ENCODE measurements around the gene ADAM33. TPM values are rescaled to one million over a fixed set of nuclear protein-coding genes. Genes with fewer than 3 reads are reported as not detected.

The ADAM33 gene
- polyA plus RNA-seq, 1 donor from 2014 or later: not detected

DNA sequence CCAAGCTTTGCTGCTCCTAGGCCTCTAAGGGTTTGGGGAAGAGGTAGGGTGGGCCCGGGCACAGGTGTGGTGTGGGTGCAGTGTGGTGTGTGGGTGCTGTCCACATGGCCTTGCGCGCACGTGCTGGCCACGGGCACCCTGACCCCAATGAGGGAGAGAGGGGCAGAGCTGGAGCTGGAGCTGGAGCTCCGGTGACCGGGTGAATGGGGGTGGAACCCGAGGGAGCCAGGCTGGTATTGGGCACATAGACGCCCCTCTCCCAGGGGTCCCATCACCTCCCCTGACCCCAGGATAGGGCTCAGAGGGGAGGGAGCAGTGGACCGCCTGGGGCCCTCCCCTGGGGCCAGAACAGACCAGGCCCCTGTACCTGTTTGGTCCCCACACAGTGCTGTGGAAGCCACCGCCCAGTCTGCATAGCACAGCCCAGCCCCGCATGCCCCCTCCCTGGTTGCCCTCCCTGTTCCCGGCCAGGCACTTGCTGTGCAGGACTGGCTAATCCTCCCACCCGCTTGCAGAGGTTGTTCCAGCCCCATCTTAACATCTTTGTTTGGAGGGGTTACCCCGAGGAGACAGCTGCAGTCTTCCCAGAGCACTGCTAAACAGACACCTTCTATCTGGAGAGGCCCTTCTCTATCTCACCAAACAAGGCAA, 984 bp downstream of the ADAM33 start:
- Histone ChIP-seq H3K9me3 (ENCODE audit: low read length) (no peaks in the 10 kb centered on the region), H3K4me2 (ENCODE audit: low read length) (no peak overlapping the region), H3K4me3 (ENCODE audit: low read length) (no peak overlapping the region), H3K79me2 (replicated peaks; ENCODE audit: insufficient read depth, low read length) (no peaks in the 10 kb centered on the region), H4K20me1 (ENCODE audit: insufficient read depth) (no peaks in the 10 kb centered on the region), H3F3A (ENCODE audit: insufficient read depth, low read length, poor library complexity, severe bottlenecking) (no peaks in the 10 kb centered on the region), H3K27me3 (ENCODE audit: insufficient read depth, low read depth, low read length) (peaks cover 17% of the 10 kb centered on the region), H3K9me2 (ENCODE audit: insufficient read depth, low read length) (no peaks in the 10 kb centered on the region), H3K27ac (ENCODE audit: low read length) (no peak overlapping the region), H3K9ac (ENCODE audit: low read length) (no peak overlapping the region), H3K36me3 (ENCODE audit: insufficient read depth, low read length) (no peaks in the 10 kb centered on the region), H2AFZ (ENCODE audit: low read depth, low read length) (no peak overlapping the region)
- TF ChIP-seq TAF1 (IDR thresholded peaks at IDR 0.05; ENCODE audit: low read depth) (no peak), SMC3 (conservative IDR thresholded peaks at IDR 0.05; ENCODE audit: poor library complexity) (no peak), EZH2 (IDR thresholded peaks at IDR 0.05; ENCODE audit: borderline replicate concordance, insufficient read depth, low read length, poor library complexity, severe bottlenecking) (no peak), POLR2AphosphoS5 (IDR thresholded peaks at IDR 0.05) (no peak)

DNA sequence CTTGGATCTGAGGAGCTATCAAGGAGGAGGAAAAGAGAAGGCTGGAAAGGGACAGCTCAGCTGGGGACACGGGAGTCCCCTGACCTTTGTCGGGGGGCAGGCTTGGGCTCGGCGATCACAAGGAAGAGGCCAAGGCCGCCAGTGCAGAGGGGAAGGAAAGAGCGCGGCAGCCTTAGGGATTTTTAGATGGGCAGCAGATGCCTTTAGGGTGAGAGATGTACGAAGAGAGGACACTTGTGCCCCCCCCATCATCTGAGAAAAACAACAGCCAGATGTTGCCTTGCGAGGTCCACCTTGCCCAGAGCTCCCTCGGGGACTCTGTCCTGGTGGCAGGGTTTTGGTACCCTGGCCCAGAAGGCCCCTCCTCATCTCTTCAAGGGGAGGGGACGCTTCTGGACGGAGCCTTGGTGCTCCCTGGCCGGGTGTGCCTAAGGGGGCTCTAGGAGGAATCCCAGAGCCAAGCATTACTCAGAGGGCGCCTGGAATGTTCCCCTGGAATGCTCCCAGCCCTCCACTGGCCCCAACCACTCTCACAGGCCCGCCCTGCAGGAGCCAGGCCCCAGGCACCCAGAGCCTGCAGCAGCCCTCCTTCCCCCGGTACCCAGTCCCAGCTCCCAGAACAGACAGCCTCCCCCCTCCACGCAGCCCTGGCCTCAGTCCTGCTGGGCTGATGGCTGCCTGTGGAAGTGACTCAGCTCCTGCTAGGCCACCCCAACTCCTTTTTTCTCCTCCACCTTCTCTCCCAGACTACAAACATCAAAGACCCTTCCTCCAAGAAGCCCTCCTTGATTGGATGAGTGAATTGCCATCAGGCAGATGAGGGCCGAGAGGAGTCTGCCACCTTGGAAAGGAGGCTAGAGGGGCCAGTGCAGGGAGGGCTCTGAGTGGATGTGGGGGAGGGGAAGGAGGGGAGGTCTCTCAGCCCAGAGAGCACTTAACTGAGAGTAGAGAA, 1.8 kb downstream of the ADAM33 start:
- Histone ChIP-seq H3K4me3 (ENCODE audit: low read length) (no peak overlapping the region), H3K36me3 (ENCODE audit: insufficient read depth, low read length) (no peaks in the 10 kb centered on the region), H2AFZ (ENCODE audit: low read depth, low read length) (no peak overlapping the region), H3K9me2 (ENCODE audit: insufficient read depth, low read length) (no peaks in the 10 kb centered on the region), H3K79me2 (replicated peaks; ENCODE audit: insufficient read depth, low read length) (no peaks in the 10 kb centered on the region), H3K9me3 (ENCODE audit: low read length) (no peaks in the 10 kb centered on the region), H3K4me2 (ENCODE audit: low read length) (no peak overlapping the region), H3K27me3 (ENCODE audit: insufficient read depth, low read depth, low read length) (peaks cover 23% of the 10 kb centered on the region), H4K20me1 (ENCODE audit: insufficient read depth) (no peaks in the 10 kb centered on the region), H3F3A (ENCODE audit: insufficient read depth, low read length, poor library complexity, severe bottlenecking) (no peaks in the 10 kb centered on the region), H3K9ac (ENCODE audit: low read length) (no peak overlapping the region), H3K27ac (ENCODE audit: low read length) (no peak overlapping the region)
- TF ChIP-seq, protein P1, sequence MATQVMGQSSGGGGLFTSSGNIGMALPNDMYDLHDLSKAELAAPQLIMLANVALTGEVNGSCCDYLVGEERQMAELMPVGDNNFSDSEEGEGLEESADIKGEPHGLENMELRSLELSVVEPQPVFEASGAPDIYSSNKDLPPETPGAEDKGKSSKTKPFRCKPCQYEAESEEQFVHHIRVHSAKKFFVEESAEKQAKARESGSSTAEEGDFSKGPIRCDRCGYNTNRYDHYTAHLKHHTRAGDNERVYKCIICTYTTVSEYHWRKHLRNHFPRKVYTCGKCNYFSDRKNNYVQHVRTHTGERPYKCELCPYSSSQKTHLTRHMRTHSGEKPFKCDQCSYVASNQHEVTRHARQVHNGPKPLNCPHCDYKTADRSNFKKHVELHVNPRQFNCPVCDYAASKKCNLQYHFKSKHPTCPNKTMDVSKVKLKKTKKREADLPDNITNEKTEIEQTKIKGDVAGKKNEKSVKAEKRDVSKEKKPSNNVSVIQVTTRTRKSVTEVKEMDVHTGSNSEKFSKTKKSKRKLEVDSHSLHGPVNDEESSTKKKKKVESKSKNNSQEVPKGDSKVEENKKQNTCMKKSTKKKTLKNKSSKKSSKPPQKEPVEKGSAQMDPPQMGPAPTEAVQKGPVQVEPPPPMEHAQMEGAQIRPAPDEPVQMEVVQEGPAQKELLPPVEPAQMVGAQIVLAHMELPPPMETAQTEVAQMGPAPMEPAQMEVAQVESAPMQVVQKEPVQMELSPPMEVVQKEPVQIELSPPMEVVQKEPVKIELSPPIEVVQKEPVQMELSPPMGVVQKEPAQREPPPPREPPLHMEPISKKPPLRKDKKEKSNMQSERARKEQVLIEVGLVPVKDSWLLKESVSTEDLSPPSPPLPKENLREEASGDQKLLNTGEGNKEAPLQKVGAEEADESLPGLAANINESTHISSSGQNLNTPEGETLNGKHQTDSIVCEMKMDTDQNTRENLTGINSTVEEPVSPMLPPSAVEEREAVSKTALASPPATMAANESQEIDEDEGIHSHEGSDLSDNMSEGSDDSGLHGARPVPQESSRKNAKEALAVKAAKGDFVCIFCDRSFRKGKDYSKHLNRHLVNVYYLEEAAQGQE (IDR thresholded peaks at IDR 0.05; ENCODE audit: borderline replicate concordance): no peak
- TF ChIP-seq MXI1 (conservative IDR thresholded peaks at IDR 0.05; ENCODE audit: poor library complexity, severe bottlenecking): no peak
- TF ChIP-seq TAF1 (IDR thresholded peaks at IDR 0.05; ENCODE audit: low read depth): no peak

DNA sequence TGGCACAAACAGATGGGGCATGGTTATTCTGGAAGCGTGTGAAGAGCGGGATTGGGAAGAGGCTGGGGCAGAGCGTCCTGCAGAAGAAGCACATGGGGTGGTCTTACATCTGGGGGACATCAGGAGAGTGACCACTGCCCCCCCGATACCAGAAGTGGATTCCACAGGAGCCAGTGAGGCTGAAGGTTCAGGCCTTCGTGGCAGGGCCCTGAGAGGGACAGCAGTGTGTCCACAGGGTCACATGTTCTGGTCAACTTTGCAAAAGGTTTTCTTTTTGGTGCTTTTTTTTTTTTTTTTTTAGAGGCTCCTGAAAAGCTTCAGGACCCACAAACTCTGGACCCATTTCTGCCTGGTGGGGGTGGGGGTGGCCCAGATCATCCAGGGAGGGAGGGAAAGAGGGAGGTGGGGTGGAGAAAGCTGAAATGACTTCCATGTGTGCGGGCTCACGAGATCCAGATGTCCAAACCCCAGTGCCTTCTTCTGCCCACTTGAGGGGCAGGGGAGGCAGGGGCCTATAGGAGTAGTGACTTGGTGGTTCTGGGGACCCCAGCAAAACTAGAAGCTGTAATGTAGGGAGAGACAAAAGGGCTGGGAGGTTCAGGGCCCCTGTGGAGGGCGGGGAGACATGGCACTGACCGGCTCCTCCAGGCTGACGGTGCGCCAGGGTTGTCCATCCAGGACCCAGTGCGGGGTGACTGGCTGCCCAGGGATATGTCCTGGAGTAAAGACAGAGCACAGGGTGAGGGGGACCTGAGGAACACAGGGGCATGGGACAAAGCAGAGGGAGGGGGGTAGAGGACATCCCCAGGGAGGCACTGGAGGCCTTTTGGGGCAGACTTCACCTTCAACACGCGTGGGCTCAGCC, 2.7 kb downstream of the ADAM33 start:
- Histone ChIP-seq H3K4me2 (ENCODE audit: low read length) (no peak overlapping the region), H3K27ac (ENCODE audit: low read length) (no peak overlapping the region), H4K20me1 (ENCODE audit: insufficient read depth) (no peaks in the 10 kb centered on the region), H3K27me3 (ENCODE audit: insufficient read depth, low read depth, low read length) (peaks cover 32% of the 10 kb centered on the region), H3K9ac (ENCODE audit: low read length) (no peak overlapping the region), H3K9me3 (ENCODE audit: low read length) (no peaks in the 10 kb centered on the region), H3K79me2 (replicated peaks; ENCODE audit: insufficient read depth, low read length) (no peaks in the 10 kb centered on the region), H2AFZ (ENCODE audit: low read depth, low read length) (no peak overlapping the region), H3F3A (ENCODE audit: insufficient read depth, low read length, poor library complexity, severe bottlenecking) (no peaks in the 10 kb centered on the region), H3K9me2 (ENCODE audit: insufficient read depth, low read length) (no peaks in the 10 kb centered on the region), H3K36me3 (ENCODE audit: insufficient read depth, low read length) (no peaks in the 10 kb centered on the region), H3K4me3 (ENCODE audit: low read length) (no peak overlapping the region)
- TF ChIP-seq, protein P2, sequence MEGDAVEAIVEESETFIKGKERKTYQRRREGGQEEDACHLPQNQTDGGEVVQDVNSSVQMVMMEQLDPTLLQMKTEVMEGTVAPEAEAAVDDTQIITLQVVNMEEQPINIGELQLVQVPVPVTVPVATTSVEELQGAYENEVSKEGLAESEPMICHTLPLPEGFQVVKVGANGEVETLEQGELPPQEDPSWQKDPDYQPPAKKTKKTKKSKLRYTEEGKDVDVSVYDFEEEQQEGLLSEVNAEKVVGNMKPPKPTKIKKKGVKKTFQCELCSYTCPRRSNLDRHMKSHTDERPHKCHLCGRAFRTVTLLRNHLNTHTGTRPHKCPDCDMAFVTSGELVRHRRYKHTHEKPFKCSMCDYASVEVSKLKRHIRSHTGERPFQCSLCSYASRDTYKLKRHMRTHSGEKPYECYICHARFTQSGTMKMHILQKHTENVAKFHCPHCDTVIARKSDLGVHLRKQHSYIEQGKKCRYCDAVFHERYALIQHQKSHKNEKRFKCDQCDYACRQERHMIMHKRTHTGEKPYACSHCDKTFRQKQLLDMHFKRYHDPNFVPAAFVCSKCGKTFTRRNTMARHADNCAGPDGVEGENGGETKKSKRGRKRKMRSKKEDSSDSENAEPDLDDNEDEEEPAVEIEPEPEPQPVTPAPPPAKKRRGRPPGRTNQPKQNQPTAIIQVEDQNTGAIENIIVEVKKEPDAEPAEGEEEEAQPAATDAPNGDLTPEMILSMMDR (IDR thresholded peaks at IDR 0.05; ENCODE audit: poor library complexity, severe bottlenecking): no peak
- TF ChIP-seq EZH2 (IDR thresholded peaks at IDR 0.05; ENCODE audit: borderline replicate concordance, insufficient read depth, low read length, poor library complexity, severe bottlenecking) (no peak), POLR2AphosphoS5 (IDR thresholded peaks at IDR 0.05) (no peak), EP300 (conservative IDR thresholded peaks at IDR 0.05; ENCODE audit: poor library complexity, severe bottlenecking) (no peak), SMC3 (conservative IDR thresholded peaks at IDR 0.05; ENCODE audit: poor library complexity) (no peak), TAF1 (IDR thresholded peaks at IDR 0.05; ENCODE audit: low read depth) (no peak), RAD21 (conservative IDR thresholded peaks at IDR 0.05) (no peak)
- TF ChIP-seq, protein P1 (IDR thresholded peaks at IDR 0.05; ENCODE audit: borderline replicate concordance): no peak
